ENCODE data around the gene DPP9.

DPP9 gene

GRCh38 chr19:4641132-4641531, 82.5 kb downstream of the DPP9 start:
- no peak overlapping the region for H3K4me3 ChIP-seq (ENCODE audit: low read length)
- DNase-seq (ENCODE audit: low read depth, low spot score): no peak

- no peak for DNase-seq (ENCODE audit: low read depth, low spot score)
- H3K4me3 ChIP-seq (ENCODE audit: low read length): peak overlapping the region; percentile 86
These were observed 83.2 kb downstream of the DPP9 start for GRCh38 chr19:4640247-4641000.

GRCh38 chr19:4639531-4640246, 84.0 kb downstream of the DPP9 start:
- no peak for DNase-seq (ENCODE audit: low read depth, low spot score)
- peak overlapping the region; percentile 86 for H3K4me3 ChIP-seq (ENCODE audit: low read length)

GRCh38 chr19:4638828-4639530, 84.7 kb downstream of the DPP9 start, which contains the start of gene TNFAIP8L1:
Gene TNFAIP8L1, plus strand, starts transcription at chr19:4639516. Its CDS starts 12,354 bp downstream, at chr19:4651870.
- H3K4me3 ChIP-seq (ENCODE audit: low read length): peak within 1 kb of the TSS; percentile 86
- DNase-seq (ENCODE audit: low read depth, low spot score): peak; percentile 93

GRCh38 chr19:4638317-4638716, 85.3 kb downstream of the DPP9 start:
- DNase-seq (ENCODE audit: low read depth, low spot score): no peak
- H3K4me3 ChIP-seq (ENCODE audit: low read length): no peak overlapping the region

GRCh38 chr19:4636761-4637160, 86.9 kb downstream of the DPP9 start:
- no peak for DNase-seq (ENCODE audit: low read depth, low spot score)
- no peak overlapping the region; the same call in 1 of the 2 replicates for H3K4me3 ChIP-seq (ENCODE audit: low read length)

- DNase-seq (ENCODE audit: low read depth, low spot score): peak; percentile 32
- H3K4me3 ChIP-seq (ENCODE audit: low read length): peak overlapping the region; percentile 53
These were observed 87.4 kb downstream of the DPP9 start for GRCh38 chr19:4636151-4636717.

- H3K4me3 ChIP-seq (ENCODE audit: low read length): peak overlapping the region; percentile 53
- no peak for DNase-seq (ENCODE audit: low read depth, low spot score)
These were observed 87.9 kb downstream of the DPP9 start for GRCh38 chr19:4635754-4636116.

GRCh38 chr19:4633140-4633967, 90.3 kb downstream of the DPP9 start:
- no peak overlapping the region for H3K4me3 ChIP-seq (ENCODE audit: low read length)
- no peak for DNase-seq (ENCODE audit: low read depth, low spot score)
